Measurements from ENCODE around the gene TMEM176B.
"Not testable (repeated sequence)": the region's sequence is repeated elsewhere in the genome, so short reads cannot be mapped to it uniquely, and the experiment has no call there.

The TMEM176B gene

DNA sequence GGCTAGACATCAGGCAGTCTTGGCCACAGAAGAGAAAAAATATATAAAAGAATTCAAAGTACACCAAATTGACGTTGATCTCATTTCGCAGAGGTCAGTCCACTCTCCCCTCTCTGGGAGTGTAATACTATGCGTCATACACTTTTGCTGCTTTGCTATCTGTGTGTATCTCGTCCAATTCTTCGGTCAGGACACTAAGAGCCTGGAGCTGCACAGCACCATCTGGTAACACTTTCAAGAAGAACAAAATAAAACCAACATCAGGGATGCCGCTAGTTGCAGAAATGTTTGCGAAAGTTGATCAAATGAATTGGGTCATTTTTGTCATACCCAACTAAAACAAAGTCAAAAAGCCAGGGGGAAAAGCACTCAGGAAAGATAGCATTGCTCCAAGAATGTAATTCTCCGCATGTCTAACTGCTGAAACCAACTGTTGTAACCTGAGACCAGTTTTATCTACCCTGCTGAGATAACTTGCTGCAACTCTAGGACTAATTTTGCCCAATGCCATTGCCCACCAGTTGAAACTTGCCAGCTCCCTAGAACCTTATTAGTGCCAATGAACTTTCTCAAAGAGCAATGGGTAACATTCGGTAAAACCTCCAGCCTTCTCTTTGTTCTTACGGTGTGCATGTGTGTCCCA lies 23.4 kb upstream of the TMEM176B start:
- TF ChIP-seq, protein P1, sequence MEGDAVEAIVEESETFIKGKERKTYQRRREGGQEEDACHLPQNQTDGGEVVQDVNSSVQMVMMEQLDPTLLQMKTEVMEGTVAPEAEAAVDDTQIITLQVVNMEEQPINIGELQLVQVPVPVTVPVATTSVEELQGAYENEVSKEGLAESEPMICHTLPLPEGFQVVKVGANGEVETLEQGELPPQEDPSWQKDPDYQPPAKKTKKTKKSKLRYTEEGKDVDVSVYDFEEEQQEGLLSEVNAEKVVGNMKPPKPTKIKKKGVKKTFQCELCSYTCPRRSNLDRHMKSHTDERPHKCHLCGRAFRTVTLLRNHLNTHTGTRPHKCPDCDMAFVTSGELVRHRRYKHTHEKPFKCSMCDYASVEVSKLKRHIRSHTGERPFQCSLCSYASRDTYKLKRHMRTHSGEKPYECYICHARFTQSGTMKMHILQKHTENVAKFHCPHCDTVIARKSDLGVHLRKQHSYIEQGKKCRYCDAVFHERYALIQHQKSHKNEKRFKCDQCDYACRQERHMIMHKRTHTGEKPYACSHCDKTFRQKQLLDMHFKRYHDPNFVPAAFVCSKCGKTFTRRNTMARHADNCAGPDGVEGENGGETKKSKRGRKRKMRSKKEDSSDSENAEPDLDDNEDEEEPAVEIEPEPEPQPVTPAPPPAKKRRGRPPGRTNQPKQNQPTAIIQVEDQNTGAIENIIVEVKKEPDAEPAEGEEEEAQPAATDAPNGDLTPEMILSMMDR (conservative IDR thresholded peaks at IDR 0.05; ENCODE audit: control insufficient read depth, insufficient read depth, low read depth, low read length): no peak

GRCh38 chr7:150823043-150823442 lies 22.9 kb upstream of the TMEM176B start:
- DNase-seq (ENCODE audit: low read depth): peak; percentile 50
- H3K4me3 ChIP-seq (ENCODE audit: control insufficient read depth, low read depth, low read length): no peak overlapping the region
- TF ChIP-seq, protein P1 (conservative IDR thresholded peaks at IDR 0.05; ENCODE audit: control insufficient read depth, insufficient read depth, low read depth, low read length): no peak

More for the DNA sequence above, 23.4 kb upstream of the TMEM176B start:
- no peak overlapping the region for H3K4me3 ChIP-seq (ENCODE audit: control insufficient read depth, low read depth, low read length)
- peak; percentile 89 for DNase-seq (ENCODE audit: low read depth)

DNA sequence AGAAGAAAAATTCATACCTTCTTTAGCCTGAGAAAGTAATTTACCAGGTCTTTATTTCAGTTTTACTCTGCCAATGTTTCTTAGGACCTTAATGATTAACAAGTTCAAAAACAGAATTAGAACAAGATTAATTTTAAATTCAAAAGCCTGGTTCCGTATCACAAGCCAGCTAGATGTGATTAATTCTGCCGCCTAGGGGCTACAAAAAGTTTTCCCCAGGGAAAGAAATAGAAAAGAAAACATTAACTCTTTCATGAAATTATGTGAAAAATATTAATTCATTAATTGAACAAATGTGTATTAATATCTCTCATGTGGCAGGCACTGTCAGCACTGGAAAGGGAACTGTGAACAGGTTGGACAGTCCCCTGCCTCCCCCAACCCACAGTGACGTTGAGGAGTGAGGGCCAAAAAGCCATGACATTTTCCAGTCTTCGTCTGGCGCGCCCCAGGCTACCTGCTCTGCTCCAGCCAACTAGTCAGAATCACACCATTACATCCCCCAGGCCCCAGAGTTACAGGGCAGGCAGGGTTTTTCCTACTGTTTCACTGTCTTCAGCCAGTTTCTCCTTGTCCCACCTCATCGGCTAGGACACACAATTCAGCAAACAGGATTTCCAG lies 20.5 kb upstream of the TMEM176B start:
- DNase-seq (ENCODE audit: low read depth): no peak
- H3K4me3 ChIP-seq (ENCODE audit: control insufficient read depth, low read depth, low read length): no peak overlapping the region
- TF ChIP-seq, protein P1 (conservative IDR thresholded peaks at IDR 0.05; ENCODE audit: control insufficient read depth, insufficient read depth, low read depth, low read length): no peak

- TF ChIP-seq, protein P1 (conservative IDR thresholded peaks at IDR 0.05; ENCODE audit: control insufficient read depth, insufficient read depth, low read depth, low read length): no peak
- H3K4me3 ChIP-seq (ENCODE audit: control insufficient read depth, low read depth, low read length): no peak overlapping the region
- no peak for DNase-seq (ENCODE audit: low read depth)
Measured at GRCh38 chr7:150820148-150820547, 20.0 kb upstream of the TMEM176B start.

GRCh38 chr7:150818971-150819370 lies 18.8 kb upstream of the TMEM176B start:
- peak; percentile 74 for DNase-seq (ENCODE audit: low read depth)
- TF ChIP-seq, protein P1 (conservative IDR thresholded peaks at IDR 0.05; ENCODE audit: control insufficient read depth, insufficient read depth, low read depth, low read length): no peak
- H3K4me3 ChIP-seq (ENCODE audit: control insufficient read depth, low read depth, low read length): no peak overlapping the region

GRCh38 chr7:150814328-150815001 lies 14.3 kb upstream of the TMEM176B start:
- TF ChIP-seq, protein P1 (conservative IDR thresholded peaks at IDR 0.05; ENCODE audit: control insufficient read depth, insufficient read depth, low read depth, low read length): no peak
- no peak for DNase-seq (ENCODE audit: low read depth)
- H3K4me3 ChIP-seq (ENCODE audit: control insufficient read depth, low read depth, low read length): no peak overlapping the region

DNA sequence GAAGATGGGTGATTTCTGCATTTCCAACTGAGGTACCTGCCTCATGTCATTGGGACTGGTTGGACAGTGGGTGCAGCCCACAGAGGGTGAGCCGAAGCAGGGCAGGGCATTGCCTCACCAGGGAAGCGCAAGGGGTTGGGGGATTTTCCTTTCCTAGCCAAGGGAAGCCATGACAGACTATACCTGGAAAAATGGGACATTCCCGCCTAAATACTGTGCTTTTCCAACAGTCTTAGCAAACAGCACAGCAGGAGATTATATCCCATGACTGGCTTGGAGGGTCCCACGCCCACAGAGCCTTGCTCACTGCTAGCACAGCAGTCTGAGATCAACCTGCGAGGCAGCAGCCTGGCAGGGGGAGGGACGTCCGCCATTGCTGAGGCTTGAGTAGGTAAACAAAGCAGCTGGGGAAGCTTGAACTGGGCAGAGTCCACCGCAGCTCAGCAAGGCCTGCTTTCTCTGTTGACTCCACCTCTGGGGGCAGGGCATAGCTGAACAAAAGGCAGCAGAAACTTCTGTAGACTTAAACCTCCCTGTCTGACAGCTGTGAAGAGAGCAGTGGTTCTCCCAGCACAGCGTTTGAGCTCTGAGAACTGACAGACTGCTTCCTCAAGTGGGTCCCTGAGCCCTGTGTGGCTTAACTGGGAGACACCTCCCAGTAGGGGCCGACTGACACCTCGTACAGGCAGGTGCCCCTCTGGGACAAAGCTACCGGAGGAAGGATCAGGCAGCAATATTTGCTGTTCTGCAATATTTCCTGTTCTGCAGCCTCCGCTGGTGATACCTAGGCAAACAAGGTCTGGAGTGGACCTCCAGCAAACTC lies 7.7 kb upstream of the TMEM176B start:
- H3K4me3 ChIP-seq (ENCODE audit: control insufficient read depth, low read depth, low read length); DNase-seq (ENCODE audit: low read depth): not testable (repeated sequence)

Data from fibroblast of mammary gland (primary cell).